Thyroid gland (tissue), 4 donors: Measurements from ENCODE around the gene KCNH5. TPM values are rescaled to one million over a fixed set of nuclear protein-coding genes. Genes with fewer than 3 reads are reported as not detected.

Experiments used
- DNase-seq, 2 donors: peaks; one replicate each; pipeline ENCODE4 v3.0.0-alpha.2; 2019
- H3K27ac ChIP-seq, 3 donors: fragments of 200-600 bp; sonication (generic); 1 replicate in 2 of 3; 2 replicates in 1 of 3; pipeline ENCODE4 v1.5.1; 2016 to 2019; ENCODE audit warnings: mild to moderate bottlenecking in 1 of 3, moderate library complexity in 1 of 3
- H3K27me3 ChIP-seq: fragments of 200-600 bp; sonication (generic); one replicate; pipeline ENCODE4 v1.5.1; 2019
- H3K36me3 ChIP-seq, 2 donors: fragments of 200-600 bp; sonication (generic); one replicate each; pipeline ENCODE4 v1.5.1; 2016 to 2019
- H3K4me1 ChIP-seq, 2 donors: fragments of 200-600 bp; sonication (generic); one replicate each; pipeline ENCODE4 v1.5.1; 2017 to 2019
- H3K4me3 ChIP-seq, 3 donors: fragments of 200-600 bp; sonication (generic); replicated peaks in 1 of 3; 1 replicate in 2 of 3; 2 replicates in 1 of 3; pipeline ENCODE4 v1.5.1; 2016; ENCODE audit warnings: mild to moderate bottlenecking in 1 of 3
- H3K9me3 ChIP-seq: fragments of 200-600 bp; sonication (generic); one replicate; pipeline ENCODE4 v1.5.1; 2017
- POLR2A ChIP-seq, 2 donors: fragments of 450-650 bp; IDR thresholded peaks; one replicate each; pipeline ENCODE4 v1.6.1; 2017; ENCODE audit warnings: antibody characterized with exemption in 2 of 2, mild to moderate bottlenecking in 2 of 2, moderate library complexity in 1 of 2
- WGBS, 2 donors: methylation state at CpG; one replicate each; pipeline ENCODE4 v1.1.5; 2017; 5-methylcytosine and 5-hydroxymethylcytosine counted together
- intact Hi-C: fragments of 100-400 bp; cut with DNase I; formaldehyde crosslinking; loops from one replicate; pipeline ENCODE4 v1.15.1; 2023
- total RNA-seq, 4 donors: library from RNA; depleted of rRNA; stranded (reverse); fragments of >200 nt; gene quantifications; one replicate each; pipeline ENCODE4 v1.2.3, GENCODE V29; 2016
- TF ChIP-seq, protein P1 (sequence below), 6 experiments: fragments of 200-600 bp in 3 of 6; fragments of 450-650 bp in 3 of 6; sonication (generic) in 3 of 6; IDR thresholded peaks; one replicate each; pipeline ENCODE4 v1.5.1; 2016 to 2019; ENCODE audit warnings: antibody characterized with exemption in 6 of 6, mild to moderate bottlenecking in 2 of 6, inconsistent platforms in 1 of 6, moderate library complexity in 1 of 6

The KCNH5 gene
- total RNA-seq, 4 donors from 2014 or later = not detected

GRCh38 chr14:62711351-62712023 is 333.8 kb downstream of the KCNH5 start:
- 40 to 41% methylated on average over 7 of the region's 7 CpGs for WGBS, 2 donors
- Histone ChIP-seq H3K4me3 (no peak overlapping the region), H3K9me3 (no peaks in the 10 kb centered on the region), H3K27ac (no peak overlapping the region), H3K36me3 (no peaks in the 10 kb centered on the region), H3K4me1 (no peaks in the 10 kb centered on the region), H3K27me3 (no peaks in the 10 kb centered on the region)
- no peak for DNase-seq
- intact Hi-C loops = no loop called here
- TF ChIP-seq, protein P1, sequence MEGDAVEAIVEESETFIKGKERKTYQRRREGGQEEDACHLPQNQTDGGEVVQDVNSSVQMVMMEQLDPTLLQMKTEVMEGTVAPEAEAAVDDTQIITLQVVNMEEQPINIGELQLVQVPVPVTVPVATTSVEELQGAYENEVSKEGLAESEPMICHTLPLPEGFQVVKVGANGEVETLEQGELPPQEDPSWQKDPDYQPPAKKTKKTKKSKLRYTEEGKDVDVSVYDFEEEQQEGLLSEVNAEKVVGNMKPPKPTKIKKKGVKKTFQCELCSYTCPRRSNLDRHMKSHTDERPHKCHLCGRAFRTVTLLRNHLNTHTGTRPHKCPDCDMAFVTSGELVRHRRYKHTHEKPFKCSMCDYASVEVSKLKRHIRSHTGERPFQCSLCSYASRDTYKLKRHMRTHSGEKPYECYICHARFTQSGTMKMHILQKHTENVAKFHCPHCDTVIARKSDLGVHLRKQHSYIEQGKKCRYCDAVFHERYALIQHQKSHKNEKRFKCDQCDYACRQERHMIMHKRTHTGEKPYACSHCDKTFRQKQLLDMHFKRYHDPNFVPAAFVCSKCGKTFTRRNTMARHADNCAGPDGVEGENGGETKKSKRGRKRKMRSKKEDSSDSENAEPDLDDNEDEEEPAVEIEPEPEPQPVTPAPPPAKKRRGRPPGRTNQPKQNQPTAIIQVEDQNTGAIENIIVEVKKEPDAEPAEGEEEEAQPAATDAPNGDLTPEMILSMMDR (IDR thresholded peaks at IDR 0.05) = no peak
- no peak for TF ChIP-seq POLR2A (IDR thresholded peaks at IDR 0.05)

DNA sequence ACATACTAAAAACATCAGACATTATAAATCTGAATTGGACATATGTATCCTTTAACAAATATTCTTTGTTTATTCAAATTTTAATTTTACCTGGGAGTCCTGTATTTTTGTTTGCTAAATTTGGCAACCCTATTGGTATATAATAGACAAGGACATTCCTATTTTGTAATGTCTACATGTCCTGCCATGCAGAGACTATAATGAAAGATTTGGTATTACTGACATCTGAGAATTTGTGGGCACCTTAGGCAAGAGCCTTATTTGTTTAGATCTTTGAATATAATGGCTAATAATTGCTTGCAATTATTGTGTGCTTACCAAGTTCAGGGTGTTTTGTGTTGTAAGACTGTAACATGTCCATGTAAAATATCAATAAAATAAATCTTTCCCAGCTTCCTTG is 334.4 kb downstream of the KCNH5 start:
- Histone ChIP-seq H3K4me1 (no peaks in the 10 kb centered on the region), H3K27me3 (no peaks in the 10 kb centered on the region), H3K9me3 (no peaks in the 10 kb centered on the region), H3K36me3 (no peaks in the 10 kb centered on the region), H3K4me3 (no peak overlapping the region), H3K27ac (no peak overlapping the region)
- intact Hi-C loops = no loop called here
- DNase-seq = no peak
- TF ChIP-seq, protein P1 (IDR thresholded peaks at IDR 0.05) = no peak
- no peak for TF ChIP-seq POLR2A (IDR thresholded peaks at IDR 0.05)

DNA sequence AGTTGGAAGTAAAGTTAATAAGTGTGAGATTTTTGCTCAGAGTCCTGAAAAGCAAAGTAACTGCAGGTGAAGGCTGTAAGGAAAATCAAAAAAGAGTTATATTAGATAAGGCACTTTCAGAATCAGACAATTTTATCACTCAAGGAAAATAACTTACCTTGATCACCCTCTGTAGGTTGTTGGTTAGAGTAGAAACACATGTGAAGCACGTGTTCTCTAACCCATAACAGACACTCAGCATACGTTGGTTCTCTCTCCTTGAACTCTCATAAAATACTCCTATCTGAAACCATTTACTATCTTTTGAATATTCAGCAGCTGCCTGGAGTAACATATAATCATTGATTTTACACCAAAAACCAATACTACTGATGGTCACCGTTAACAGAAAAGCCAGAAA is 335.5 kb downstream of the KCNH5 start:
- H3K4me3 ChIP-seq = no peak overlapping the region
- TF ChIP-seq, protein P1 (IDR thresholded peaks at IDR 0.05) = no peak
- no peak for TF ChIP-seq POLR2A (IDR thresholded peaks at IDR 0.05)

DNA sequence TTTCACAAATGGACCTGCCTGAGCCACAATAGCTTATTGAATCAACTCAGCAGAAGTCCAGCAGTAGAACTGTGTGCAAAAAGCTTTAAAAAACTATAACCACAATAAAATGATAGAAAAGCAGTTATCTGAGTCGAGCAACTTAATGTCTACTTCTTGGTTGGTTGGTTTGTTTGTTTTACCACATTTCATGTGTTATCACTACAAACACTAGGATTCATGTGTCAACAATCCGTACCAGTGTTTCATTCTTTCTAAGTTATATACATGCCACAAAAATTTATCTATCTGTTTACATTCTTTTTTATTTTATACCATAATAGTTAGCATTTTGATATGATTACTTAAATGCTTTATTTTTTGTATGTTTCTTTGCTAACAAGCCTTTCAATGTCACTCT is 339.0 kb downstream of the KCNH5 start:
- H3K36me3 ChIP-seq = no peaks in the 10 kb centered on the region
- intact Hi-C loops = no loop called here
- no peaks in the 10 kb centered on the region for H3K27me3 ChIP-seq
- 32 to 36% methylated on average over 2 of the region's 2 CpGs for WGBS, 2 donors
- TF ChIP-seq, protein P1 (IDR thresholded peaks at IDR 0.05) = no peak
- TF ChIP-seq POLR2A (IDR thresholded peaks at IDR 0.05) = no peak
- no peak overlapping the region for H3K4me3 ChIP-seq
- no peak overlapping the region for H3K27ac ChIP-seq
- H3K9me3 ChIP-seq = no peaks in the 10 kb centered on the region
- no peak for DNase-seq
- no peaks in the 10 kb centered on the region for H3K4me1 ChIP-seq

More for the DNA sequence above, 335.5 kb downstream of the KCNH5 start:
- intact Hi-C loops = no loop called here
- Histone ChIP-seq H3K36me3 (no peaks in the 10 kb centered on the region), H3K4me1 (no peaks in the 10 kb centered on the region), H3K9me3 (no peaks in the 10 kb centered on the region), H3K27ac (no peak overlapping the region), H3K27me3 (no peaks in the 10 kb centered on the region)
- no peak for DNase-seq
- 57 to 59% methylated on average over 3 of the region's 3 CpGs for WGBS, 2 donors

GRCh38 chr14:62697461-62697860 is 347.8 kb downstream of the KCNH5 start:
- Histone ChIP-seq H3K36me3 (no peaks in the 10 kb centered on the region), H3K4me1 (no peaks in the 10 kb centered on the region), H3K9me3 (no peaks in the 10 kb centered on the region), H3K4me3 (no peak overlapping the region), H3K27me3 (no peaks in the 10 kb centered on the region), H3K27ac (no peak overlapping the region)
- intact Hi-C loops = no loop called here
- no peak for DNase-seq
- WGBS, 2 donors = 86 to 94% methylated on average over 1 of the region's 1 CpG
- TF ChIP-seq, protein P1 (IDR thresholded peaks at IDR 0.05) = no peak
- TF ChIP-seq POLR2A (IDR thresholded peaks at IDR 0.05) = no peak
